ENCODE results near the gene NPFFR1.

- TF ChIP-seq SUZ12 (IDR thresholded peaks at IDR 0.05; ENCODE audit: extremely low read depth, insufficient read depth, insufficient read length) (no peak), YY1 (IDR thresholded peaks at IDR 0.05; ENCODE audit: insufficient read depth, insufficient read length) (no peak), ZNF274 (IDR thresholded peaks at IDR 0.05; ENCODE audit: low read depth, low read length) (no peak)
Observed at GRCh38 chr10:70223728-70224127, 60.1 kb downstream of the NPFFR1 start.
